Measurements from ENCODE around the gene SCFD2.

DNA sequence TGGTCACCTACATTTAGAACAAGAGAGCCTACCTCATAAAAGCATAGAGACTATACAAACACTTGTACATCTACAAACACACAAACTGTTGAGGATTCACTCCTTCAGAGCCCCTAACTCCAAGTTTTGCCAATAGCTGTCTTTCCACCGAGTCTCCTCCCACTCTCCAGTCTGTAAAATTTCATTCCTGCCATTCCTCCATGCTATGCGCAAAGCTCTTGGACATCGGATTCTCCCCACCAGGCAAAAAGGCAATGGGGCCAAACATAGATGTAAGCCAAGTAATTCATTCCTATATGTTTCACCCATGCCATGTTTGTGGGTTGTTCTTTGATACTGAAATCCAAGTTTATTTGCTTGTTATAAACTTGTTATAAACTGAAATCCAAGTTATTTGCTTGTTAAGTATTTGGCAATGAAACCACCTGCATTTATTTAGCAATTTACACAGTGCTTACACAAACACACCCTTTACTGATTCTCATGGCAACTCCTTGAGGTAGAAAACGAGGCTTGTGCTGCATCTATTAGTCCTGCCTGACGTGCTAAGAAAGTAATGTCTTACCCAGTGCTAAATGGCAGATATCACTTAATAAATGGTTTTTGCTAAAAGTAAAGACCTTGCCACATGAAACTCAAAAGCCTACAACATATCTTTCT is 91.1 kb downstream of the SCFD2 start:
- TF ChIP-seq CTCF (IDR thresholded peaks at IDR 0.05) (no peak), POLR2AphosphoS5 (IDR thresholded peaks at IDR 0.05; ENCODE audit: low read depth, low read length) (no peak), SIN3A (IDR thresholded peaks at IDR 0.05; ENCODE audit: borderline replicate concordance, insufficient read depth, low read depth, low read length) (no peak), REST (IDR thresholded peaks at IDR 0.05; ENCODE audit: insufficient read depth in 1 of 2, low read depth in 2 of 2, low read length in 1 of 2) (no peak)
